NCI-H69 (cell line): ENCODE measurements around the gene LRGUK.

Experiments used
- DNase-seq: peaks from one replicate; lab custom pipeline; 2025; lab: John Stamatoyannopoulos, UW

LRGUK gene

DNA sequence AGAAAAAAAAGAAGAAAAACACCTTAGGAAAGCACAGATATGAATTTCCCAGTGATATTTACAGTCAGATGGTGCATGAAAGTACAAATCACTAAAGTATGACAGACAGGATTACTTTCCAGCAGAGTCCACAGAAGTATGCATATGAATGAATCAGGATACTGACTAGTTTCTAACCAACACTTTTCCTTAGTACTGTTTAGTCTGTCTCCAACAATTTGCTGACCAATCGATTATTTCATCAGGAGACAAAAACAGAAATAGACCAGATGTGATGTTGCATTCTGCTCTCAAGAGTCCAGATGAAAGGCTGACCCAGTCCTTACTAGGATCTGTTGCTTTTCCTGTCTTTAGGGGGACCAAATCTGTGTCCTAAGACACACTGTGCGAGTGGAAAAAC lies 175.0 kb downstream of the LRGUK start:
- DNase-seq = no peak

DNA sequence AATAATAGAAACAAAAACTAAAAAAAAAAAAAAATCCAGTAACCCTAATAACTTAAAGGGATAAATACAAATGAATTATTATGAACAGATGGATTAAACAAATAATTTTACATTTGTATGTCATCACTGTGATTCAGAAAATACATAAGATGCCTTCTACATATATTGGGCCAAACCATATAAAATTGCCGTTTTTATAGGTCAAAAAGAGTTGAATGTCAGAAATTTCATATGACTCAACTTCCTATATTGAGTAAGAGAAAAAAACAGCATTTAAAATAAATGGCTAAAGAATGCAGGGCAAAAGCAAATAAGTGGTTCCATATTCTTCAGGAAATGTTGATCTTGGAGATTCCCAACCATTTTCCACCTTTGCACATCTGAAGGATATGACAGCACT lies 180.2 kb downstream of the LRGUK start:
- DNase-seq = no peak

DNA sequence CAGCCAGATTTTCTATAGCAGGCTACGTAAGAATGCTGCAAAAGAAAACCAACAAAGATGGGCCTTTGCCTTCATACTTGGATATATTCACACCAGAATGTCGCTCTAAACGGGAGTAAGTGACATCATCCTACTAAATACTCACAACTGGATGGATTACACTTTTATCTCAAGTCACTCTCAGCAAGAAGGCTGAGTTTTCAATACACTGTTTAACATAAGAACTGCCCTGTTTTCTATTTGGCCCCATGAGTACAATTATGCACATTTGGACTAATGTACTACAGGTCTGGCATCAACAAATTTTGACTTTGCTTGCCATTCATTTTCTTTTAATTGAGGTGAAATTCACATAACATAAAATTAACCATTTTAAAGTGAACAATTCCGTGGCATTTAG lies 181.4 kb downstream of the LRGUK start:
- no peak for DNase-seq

DNA sequence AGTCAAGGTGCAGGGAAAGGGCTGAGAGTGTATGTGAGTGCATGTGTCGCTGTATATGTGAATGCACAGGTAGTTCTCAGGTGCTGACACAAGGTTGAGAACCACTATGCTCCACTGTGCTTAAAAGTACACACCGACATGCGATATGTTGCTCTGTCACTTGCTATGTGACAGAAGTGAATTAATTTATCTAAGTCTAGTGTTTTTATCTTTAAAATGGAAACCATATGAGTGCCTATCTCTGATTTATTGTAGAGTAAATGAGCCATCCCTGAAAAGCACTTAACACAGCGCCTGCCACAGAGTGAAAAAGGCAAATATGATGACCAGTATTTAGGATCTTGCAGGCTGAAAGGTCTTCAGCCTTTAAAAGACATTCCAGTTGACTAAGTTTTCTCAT lies 184.7 kb downstream of the LRGUK start:
- no peak for DNase-seq

DNA sequence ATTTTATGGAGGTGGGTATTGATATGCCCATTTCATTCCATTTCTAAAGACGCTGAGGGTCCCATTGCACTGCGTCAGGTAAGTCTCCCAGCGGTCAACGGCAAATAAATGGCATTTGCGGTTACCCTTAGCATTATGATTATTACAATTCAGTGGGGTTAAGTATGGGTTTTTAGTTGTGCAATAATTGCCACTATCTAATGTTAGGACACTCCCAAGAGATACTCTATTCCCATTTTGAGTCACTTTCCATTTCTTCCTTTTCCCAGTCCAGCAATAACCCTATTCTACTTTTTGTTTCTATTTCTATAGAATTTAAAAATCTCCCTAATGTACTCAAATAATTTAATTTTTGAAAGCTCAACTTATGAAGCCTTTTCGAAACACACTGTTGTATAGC lies 185.6 kb downstream of the LRGUK start:
- DNase-seq = no peak

DNA sequence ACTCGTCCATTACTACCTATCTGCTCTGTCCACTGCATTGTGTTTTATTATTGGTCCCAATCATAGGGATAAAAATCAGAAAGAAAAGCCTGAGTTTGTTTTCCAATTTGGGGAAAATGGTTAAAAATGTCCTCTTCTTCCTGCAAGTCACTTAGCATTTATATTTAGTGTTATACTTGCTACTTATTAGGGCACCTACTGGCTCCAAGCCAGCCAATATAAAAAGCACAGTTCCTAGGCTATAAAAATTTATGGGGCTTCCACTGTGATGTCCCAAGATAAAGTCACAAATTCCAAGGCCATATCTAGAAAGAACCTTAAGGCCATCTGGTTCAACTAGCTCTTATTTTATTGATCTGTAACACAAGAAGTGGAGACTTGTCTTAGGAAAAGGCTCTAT lies 186.4 kb downstream of the LRGUK start:
- DNase-seq = no peak
